RWPE2 (cell line): Measurements from ENCODE around the gene SKAP1.

Experiments used
- ATAC-seq: fragments of 200-7000 bp; cut with Tn5 transposase; 3 replicates; pipeline ENCODE4 v1.9.1; 2021; ENCODE audit warnings: low read depth
- DNase-seq: peaks from one replicate; pipeline ENCODE4 v3.0.0-alpha.2; 2020; ENCODE audit warnings: low spot score
- H3K27ac ChIP-seq: fragments of 450-650 bp; 2 replicates; pipeline ENCODE4 v1.5.1; 2017; ENCODE audit warnings: mild to moderate bottlenecking; ENCODE audit not compliant: poor library complexity, severe bottlenecking
- H3K27me3 ChIP-seq: fragments of 250-450 bp; sonication (Bioruptor Pico); 2 replicates; pipeline ENCODE4 v1.5.1; 2021; ENCODE audit warnings: mild to moderate bottlenecking, moderate library complexity; ENCODE audit not compliant: insufficient read depth, poor library complexity, severe bottlenecking
- H3K36me3 ChIP-seq: fragments of 250-450 bp; sonication (Bioruptor Pico); 2 replicates; pipeline ENCODE4 v1.5.1; 2020; ENCODE audit warnings: low read depth, mild to moderate bottlenecking, moderate library complexity
- H3K4me1 ChIP-seq: fragments of 250-450 bp; sonication (Bioruptor Pico); 2 replicates; pipeline ENCODE4 v1.5.1; 2021; ENCODE audit warnings: mild to moderate bottlenecking, moderate library complexity; ENCODE audit not compliant: insufficient read depth, poor library complexity, severe bottlenecking
- H3K4me3 ChIP-seq: fragments of 250-450 bp; sonication (Bioruptor Pico); 2 replicates; pipeline ENCODE4 v1.5.1; 2021; ENCODE audit warnings: mild to moderate bottlenecking, moderate library complexity; ENCODE audit not compliant: severe bottlenecking
- H3K9me3 ChIP-seq: fragments of 250-450 bp; sonication (Bioruptor Pico); 2 replicates; pipeline ENCODE4 v1.5.1; 2021; ENCODE audit warnings: mild to moderate bottlenecking, moderate library complexity; ENCODE audit not compliant: severe bottlenecking
- CTCF ChIP-seq: fragments of 450-650 bp; IDR thresholded peaks from one replicate; pipeline ENCODE4 v1.5.1; 2017; ENCODE audit warnings: mild to moderate bottlenecking, moderate library complexity; ENCODE audit not compliant: poor library complexity, severe bottlenecking

The SKAP1 gene

GRCh38 chr17:48169926-48170325 is 260.1 kb downstream of the SKAP1 start:
- no peaks in the 10 kb centered on the region for H3K9me3 ChIP-seq
- no peaks in the 10 kb centered on the region for H3K36me3 ChIP-seq
- no peak overlapping the region for H3K4me3 ChIP-seq
- no peak for TF ChIP-seq CTCF
- ATAC-seq: no peak
- H3K27me3 ChIP-seq: no peaks in the 10 kb centered on the region
- no peak overlapping the region for H3K27ac ChIP-seq
- H3K4me1 ChIP-seq: no peaks in the 10 kb centered on the region
- DNase-seq: no peak

GRCh38 chr17:48163809-48164208 is 266.2 kb downstream of the SKAP1 start:
- Histone ChIP-seq H3K4me3 (no peak overlapping the region), H3K27ac (no peak overlapping the region)
- DNase-seq: no peak

GRCh38 chr17:48162946-48163506 is 267.0 kb downstream of the SKAP1 start:
- Histone ChIP-seq H3K27ac (no peak overlapping the region), H3K27me3 (no peaks in the 10 kb centered on the region), H3K4me3 (no peak overlapping the region), H3K36me3 (no peaks in the 10 kb centered on the region), H3K9me3 (no peaks in the 10 kb centered on the region), H3K4me1 (no peaks in the 10 kb centered on the region)
- DNase-seq (no peak), ATAC-seq (no peak; the same call in 2 of the 3 replicates)
- no peak for TF ChIP-seq CTCF

More at GRCh38 chr17:48163809-48164208, 266.2 kb downstream of the SKAP1 start:
- ATAC-seq: no peak
- Histone ChIP-seq H3K27me3 (no peaks in the 10 kb centered on the region), H3K9me3 (no peaks in the 10 kb centered on the region), H3K36me3 (no peaks in the 10 kb centered on the region), H3K4me1 (no peaks in the 10 kb centered on the region)
- peak; percentile 21 for TF ChIP-seq CTCF

- Histone ChIP-seq H3K4me1 (no peaks in the 10 kb centered on the region), H3K27ac (no peak overlapping the region), H3K27me3 (no peaks in the 10 kb centered on the region), H3K4me3 (no peak overlapping the region), H3K9me3 (no peaks in the 10 kb centered on the region), H3K36me3 (no peaks in the 10 kb centered on the region)
- no peak for ATAC-seq
- TF ChIP-seq CTCF: no peak
- no peak for DNase-seq
Measured at GRCh38 chr17:48162306-48162934, 267.6 kb downstream of the SKAP1 start.
